ENCODE measurements around the gene ZNF436. TPM values are rescaled to one million over a fixed set of nuclear protein-coding genes. Genes with fewer than 3 reads are reported as not detected.

ZNF436 gene
- total RNA-seq, 1 donor = 30.5 TPM

- peak overlapping the region; percentile 25 for H3K4me3 ChIP-seq (ENCODE audit: low read depth, low read length)
- DNase-seq (ENCODE audit: low read depth) = peak; percentile 92
- peak; percentile 27 for TF ChIP-seq CTCF (IDR thresholded peaks at IDR 0.05; ENCODE audit: insufficient read depth, low read length)
These were observed 25.0 kb upstream of the ZNF436 start for GRCh38 chr1:23394684-23395083.

GRCh38 chr1:23394181-23394580 is 24.5 kb upstream of the ZNF436 start:
- no peak for TF ChIP-seq CTCF (IDR thresholded peaks at IDR 0.05; ENCODE audit: insufficient read depth, low read length)
- DNase-seq (ENCODE audit: low read depth) = peak; percentile 96
- no peak overlapping the region for H3K4me3 ChIP-seq (ENCODE audit: low read depth, low read length)

DNA sequence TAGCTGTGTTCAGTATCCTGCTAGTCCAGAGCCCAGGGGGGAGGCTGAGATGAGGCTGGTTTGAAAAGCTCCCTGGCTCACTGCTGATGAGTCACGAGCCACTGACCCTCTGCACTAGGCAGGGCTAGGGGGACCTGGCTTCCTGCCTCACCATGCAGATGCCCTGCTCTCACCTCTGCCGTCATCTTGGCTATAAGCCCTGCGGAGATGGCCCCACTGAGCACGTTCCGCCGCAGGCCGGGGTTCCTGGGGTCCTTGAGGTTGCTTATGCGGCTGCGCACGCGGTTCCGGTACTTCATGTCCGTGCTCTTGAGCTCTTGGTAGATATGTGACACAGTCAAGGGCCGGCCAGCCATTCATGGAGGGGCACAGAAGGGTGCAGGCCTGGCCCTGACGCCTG is 24.1 kb upstream of the ZNF436 start:
- no peak for TF ChIP-seq CTCF (IDR thresholded peaks at IDR 0.05; ENCODE audit: insufficient read depth, low read length)
- DNase-seq (ENCODE audit: low read depth) = peak; percentile 71
- H3K4me3 ChIP-seq (ENCODE audit: low read depth, low read length) = no peak overlapping the region

DNA sequence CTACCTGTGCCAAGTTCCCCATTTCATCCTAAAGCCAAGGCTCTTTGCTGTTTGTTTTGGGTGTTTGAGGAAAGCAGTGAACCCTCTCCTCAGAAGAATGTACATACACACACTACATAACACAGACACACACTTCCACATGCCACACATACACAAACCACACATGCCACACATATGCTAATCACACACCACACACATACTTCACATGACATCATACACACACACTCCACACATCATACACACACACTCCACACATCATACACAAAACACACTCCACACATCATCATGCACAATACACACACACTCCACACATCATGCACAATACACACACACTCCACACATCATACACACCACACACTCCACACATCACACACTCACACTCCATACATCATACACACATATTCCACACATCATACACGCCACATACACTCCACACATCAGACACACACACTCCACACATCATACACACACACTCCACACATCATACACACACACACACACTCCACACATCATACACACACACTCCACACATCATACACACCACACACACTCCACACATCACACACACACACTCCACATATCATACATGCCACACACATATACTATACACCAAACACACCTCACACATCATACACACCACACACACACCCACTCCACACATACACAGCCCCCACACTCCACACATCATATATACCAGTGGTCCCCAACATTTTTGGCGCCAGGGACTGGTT is 22.7 kb upstream of the ZNF436 start:
- DNase-seq (ENCODE audit: low read depth) = no peak
- H3K4me3 ChIP-seq (ENCODE audit: low read depth, low read length) = no peak overlapping the region
- no peak for TF ChIP-seq CTCF (IDR thresholded peaks at IDR 0.05; ENCODE audit: insufficient read depth, low read length)

DNA sequence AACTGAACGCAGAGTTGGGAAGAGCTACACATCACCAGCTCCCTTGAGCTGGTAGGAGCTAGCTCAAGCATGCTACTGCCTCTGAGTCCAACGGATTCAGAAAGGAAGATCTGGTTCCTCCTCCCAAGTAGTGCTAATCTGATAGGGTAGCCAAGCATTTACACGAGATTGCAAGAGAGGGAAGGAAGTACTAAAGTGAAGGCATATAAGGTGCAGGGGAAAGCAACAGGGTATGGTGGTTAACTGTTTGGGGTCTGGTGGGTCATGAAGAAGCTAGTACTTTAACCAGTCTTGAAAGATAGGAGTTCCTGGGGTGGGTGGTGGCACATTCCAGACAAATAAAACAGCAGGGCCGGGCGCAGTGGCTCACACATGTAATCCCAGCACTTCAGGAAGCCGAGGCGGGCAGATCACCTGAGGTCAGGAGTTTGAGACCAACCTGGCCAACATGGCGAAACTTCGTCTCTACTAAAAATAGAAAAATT is 20.2 kb upstream of the ZNF436 start:
- no peak overlapping the region for H3K4me3 ChIP-seq (ENCODE audit: low read depth, low read length)
- TF ChIP-seq CTCF (IDR thresholded peaks at IDR 0.05; ENCODE audit: insufficient read depth, low read length) = no peak
- DNase-seq (ENCODE audit: low read depth) = no peak

- DNase-seq (ENCODE audit: low read depth) = no peak
- TF ChIP-seq CTCF (IDR thresholded peaks at IDR 0.05; ENCODE audit: insufficient read depth, low read length) = no peak
- H3K4me3 ChIP-seq (ENCODE audit: low read depth, low read length) = no peak overlapping the region
These were observed 17.9 kb upstream of the ZNF436 start for GRCh38 chr1:23387494-23387893.

Measured in fibroblast of the aortic adventitia (primary cell).